ENCODE measurements around the gene KAZALD1.
A peak's percentile ranks its signal among the peaks of the same experiment; 100 is the strongest.

The KAZALD1 gene

GRCh38 chr10:101042667-101043362 is 19.0 kb upstream of the KAZALD1 start (continued):
- TF ChIP-seq ZNF76 (tag by site-specific recombination; IDR thresholded peaks at IDR 0.05; ENCODE audit: borderline replicate concordance, low read depth) (peak; percentile 61; the same call in 1 of the 2 replicates), ZBTB26 (tag by site-specific recombination; optimal IDR thresholded peaks at IDR 0.05) (peak; percentile 25), ZNF596 (tag by site-specific recombination; IDR thresholded peaks at IDR 0.05) (no peak), SALL2 (tag by site-specific recombination; IDR thresholded peaks at IDR 0.05; ENCODE audit: borderline replicate concordance) (no peak), ZNF221 (tag by site-specific recombination; IDR thresholded peaks at IDR 0.05; ENCODE audit: borderline replicate concordance) (no peak), ZNF366 (tag by site-specific recombination; conservative IDR thresholded peaks at IDR 0.05) (peak; percentile 95), ZNF785 (tag by site-specific recombination; IDR thresholded peaks at IDR 0.05) (no peak), KLF8 (tag by site-specific recombination; IDR thresholded peaks at IDR 0.05) (peak; percentile 62), ZNF768 (tag by site-specific recombination; IDR thresholded peaks at IDR 0.05) (no peak), ZNF660 (tag by site-specific recombination; IDR thresholded peaks at IDR 0.05) (peak; percentile 19; the same call in 1 of the 2 replicates), BCL11B (tag by site-specific recombination; IDR thresholded peaks at IDR 0.05; ENCODE audit: low read depth) (no peak), ZNF324 (tag by site-specific recombination; IDR thresholded peaks at IDR 0.05) (no peak), ZXDB (tag by site-specific recombination; IDR thresholded peaks at IDR 0.05) (peak; percentile 78), ZBTB21 (tag by site-specific recombination; IDR thresholded peaks at IDR 0.05) (no peak), PRDM4 (tag by site-specific recombination; IDR thresholded peaks at IDR 0.05) (no peak), HOXA7 (CRISPR knock-in tag; IDR thresholded peaks at IDR 0.05; ENCODE audit: borderline replicate concordance) (no peak), ZNF670 (tag by site-specific recombination; IDR thresholded peaks at IDR 0.05; ENCODE audit: low read depth) (no peak), SCRT1 (tag by site-specific recombination; IDR thresholded peaks at IDR 0.05; ENCODE audit: borderline replicate concordance) (no peak), ZNF133 (tag by site-specific recombination; IDR thresholded peaks at IDR 0.05) (no peak), SP3 (tag by site-specific recombination; IDR thresholded peaks at IDR 0.05) (peak; percentile 87), MYNN (tag by site-specific recombination; IDR thresholded peaks at IDR 0.05; ENCODE audit: borderline replicate concordance) (no peak; the same call in 1 of the 2 replicates), SETDB1 (IDR thresholded peaks at IDR 0.05; ENCODE audit: insufficient read length, low read length) (no peak), ZNF626 (tag by site-specific recombination; IDR thresholded peaks at IDR 0.05) (no peak), ZNF560 (tag by site-specific recombination; IDR thresholded peaks at IDR 0.05; ENCODE audit: borderline replicate concordance) (no peak), ZNF571 (tag by site-specific recombination; IDR thresholded peaks at IDR 0.05) (no peak), ZNF529 (tag by site-specific recombination; IDR thresholded peaks at IDR 0.05; ENCODE audit: insufficient replicate concordance) (no peak), BCL11A (tag by site-specific recombination; IDR thresholded peaks at IDR 0.05; ENCODE audit: low read depth) (no peak), HIC1 (tag by site-specific recombination; IDR thresholded peaks at IDR 0.05) (no peak), ZNF548 (tag by site-specific recombination; IDR thresholded peaks at IDR 0.05) (no peak), ZNF362 (tag by site-specific recombination; IDR thresholded peaks at IDR 0.05) (peak; percentile 93), WT1 (tag by site-specific recombination; IDR thresholded peaks at IDR 0.05) (peak; percentile 25; the same call in 1 of the 2 replicates), ZNF37A (tag by site-specific recombination; IDR thresholded peaks at IDR 0.05) (no peak), ZNF248 (tag by site-specific recombination; IDR thresholded peaks at IDR 0.05) (no peak)

All from HEK293 (cell line).